Keratinocyte (primary cell): ENCODE measurements around the gene DGKD. TPM values are rescaled to one million over a fixed set of nuclear protein-coding genes. Genes with fewer than 3 reads are reported as not detected.

Experiments
- DNase-seq: peaks from one replicate; pipeline ENCODE4 v3.0.0-alpha.2; 2011; ENCODE audit warnings: low read depth, missing footprints, low spot score
- FAIRE-seq: peaks from 2 replicates; lab custom pipeline; 2011; peaks lifted over from hg19 to GRCh38; lab: Jason Lieb, UNC
- H2AFZ ChIP-seq: 2 replicates; pipeline ENCODE4 v1.6.0; 2012; ENCODE audit warnings: low read length, control low read depth, inconsistent platforms; ENCODE audit not compliant: control insufficient read depth
- H3K27ac ChIP-seq: 2 replicates; pipeline ENCODE4 v1.5.1; 2011; ENCODE audit warnings: low read length; ENCODE audit not compliant: control insufficient read depth, insufficient read depth
- H3K27me3 ChIP-seq: 3 replicates; pipeline ENCODE4 v1.6.0; 2011; ENCODE audit warnings: low read length; ENCODE audit not compliant: control insufficient read depth, insufficient read depth; ENCODE audit errors: extremely low read depth
- H3K36me3 ChIP-seq, 2 experiments: 2 replicates in 1 of 2; 3 replicates in 1 of 2; pipeline ENCODE4 v1.5.1; 2011; ENCODE audit warnings: low read length in 2 of 2, mild to moderate bottlenecking in 1 of 2; ENCODE audit not compliant: control insufficient read depth in 2 of 2, insufficient read depth in 2 of 2; ENCODE audit errors: extremely low read depth in 1 of 2
- H3K4me1 ChIP-seq: 3 replicates; pipeline ENCODE4 v1.5.1; 2011; ENCODE audit warnings: low read length; ENCODE audit not compliant: control insufficient read depth, insufficient read depth; ENCODE audit errors: extremely low read depth
- H3K4me2 ChIP-seq: 3 replicates; pipeline ENCODE4 v1.6.0; 2011; ENCODE audit warnings: low read depth, low read length; ENCODE audit not compliant: control insufficient read depth, insufficient read depth; ENCODE audit errors: extremely low read depth
- H3K4me3 ChIP-seq, 3 experiments: fragments of 200-600 bp in 1 of 3; sonication (generic) in 1 of 3; 2 replicates in 2 of 3; 3 replicates in 1 of 3; pipeline ENCODE4 v1.5.1; 2011 to 2016; ENCODE audit warnings: low read length in 3 of 3, mild to moderate bottlenecking in 3 of 3, control low read depth in 2 of 3, inconsistent platforms in 1 of 3, low read depth in 1 of 3, mixed read lengths in 1 of 3, mixed run types in 1 of 3, moderate library complexity in 1 of 3; ENCODE audit not compliant: control insufficient read depth in 2 of 3, insufficient read depth in 2 of 3; ENCODE audit errors: extremely low read depth in 1 of 3
- H3K79me2 ChIP-seq: 2 replicates; pipeline ENCODE4 v1.6.0; 2012; ENCODE audit warnings: low read length; ENCODE audit not compliant: control insufficient read depth, insufficient read depth
- H3K9ac ChIP-seq: 3 replicates; pipeline ENCODE4 v1.6.0; 2011; ENCODE audit warnings: low read length; ENCODE audit not compliant: control insufficient read depth, insufficient read depth; ENCODE audit errors: extremely low read depth
- H3K9me1 ChIP-seq: 3 replicates; pipeline ENCODE4 v1.6.0; 2011; ENCODE audit warnings: low read length; ENCODE audit not compliant: control insufficient read depth, insufficient read depth; ENCODE audit errors: extremely low read depth
- H3K9me3 ChIP-seq: 2 replicates; pipeline ENCODE4 v1.5.1; 2012; ENCODE audit warnings: low read depth, low read length; ENCODE audit not compliant: control insufficient read depth
- H4K20me1 ChIP-seq: 3 replicates; pipeline ENCODE4 v1.6.0; 2011; ENCODE audit warnings: low read length; ENCODE audit not compliant: control insufficient read depth, insufficient read depth; ENCODE audit errors: extremely low read depth
- EZH2 ChIP-seq: IDR thresholded peaks from one replicate; pipeline ENCODE4 v1.6.1; 2012; ENCODE audit warnings: inconsistent platforms, mild to moderate bottlenecking, low read length, moderate library complexity
- dilution Hi-C: fragments of 300-500 bp; cut with MboI; formaldehyde crosslinking; loops from one replicate; pipeline ENCODE4 v1.7.0; 2020; ENCODE audit warnings: low sequenced_read_pairs; ENCODE audit not compliant: extremely low pct_ligation_motif_present
- polyA plus RNA-seq, 5 experiments: library from polyadenylated mRNA; depleted of rRNA in 3 of 5; stranded (reverse) in 3 of 5; stranded (forward) in 1 of 5; unstranded in 1 of 5; fragments of >200 nt; gene quantifications; 1 replicate in 1 of 5; 2 replicates in 3 of 5; 3 replicates in 1 of 5; pipeline versions ENCODE4 v1.2.1 to v1.2.3, GENCODE V29; 2011 to 2012; ENCODE audit warnings: missing spikeins in 2 of 5, low read depth in 1 of 5, low replicate concordance in 1 of 5
- TF ChIP-seq, protein P1 (sequence below), 3 experiments: IDR thresholded peaks in 1 of 3; conservative IDR thresholded peaks in 1 of 3; optimal IDR thresholded peaks in 1 of 3; 2 replicates in 2 of 3; 3 replicates in 1 of 3; pipeline versions ENCODE3 to v1.5.1; 2011; ENCODE audit warnings: low read length in 3 of 3, mild to moderate bottlenecking in 3 of 3, moderate library complexity in 2 of 3, control low read depth in 1 of 3, inconsistent platforms in 1 of 3; ENCODE audit not compliant: insufficient read depth in 2 of 3; ENCODE audit errors: extremely low read depth in 1 of 3

Gene DGKD
- polyA plus RNA-seq, 1 donor (not counting 4 experiments of a cell fraction or from before 2014, with no cell fraction given): 6.1 TPM

DNA sequence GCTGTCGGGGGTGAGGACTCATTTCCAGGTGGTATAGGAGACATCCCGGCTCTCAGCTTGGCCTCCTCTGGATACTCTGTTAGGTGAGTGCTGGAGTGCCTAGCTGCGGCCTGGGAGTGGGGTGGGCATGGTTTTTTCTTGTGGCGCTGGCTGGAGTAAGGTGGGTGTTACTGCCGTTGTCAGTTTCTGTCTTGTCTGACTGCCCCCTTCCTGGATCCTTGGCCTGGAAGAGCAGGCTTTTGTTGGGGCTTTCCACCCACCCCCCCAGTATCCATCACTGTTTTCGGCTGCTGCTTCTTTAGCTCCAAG, 69.2 kb downstream of the DGKD start:
- no peak overlapping the region for H2AFZ ChIP-seq
- no peak overlapping the region for H3K4me2 ChIP-seq
- no peaks in the 10 kb centered on the region for H3K79me2 ChIP-seq
- no peak overlapping the region for H3K4me3 ChIP-seq
- H3K9me1 ChIP-seq: no peaks in the 10 kb centered on the region
- H3K27ac ChIP-seq: no peak overlapping the region
- peaks cover 7% of the 10 kb centered on the region for H3K4me1 ChIP-seq
- TF ChIP-seq EZH2: no peak
- TF ChIP-seq, protein P1, sequence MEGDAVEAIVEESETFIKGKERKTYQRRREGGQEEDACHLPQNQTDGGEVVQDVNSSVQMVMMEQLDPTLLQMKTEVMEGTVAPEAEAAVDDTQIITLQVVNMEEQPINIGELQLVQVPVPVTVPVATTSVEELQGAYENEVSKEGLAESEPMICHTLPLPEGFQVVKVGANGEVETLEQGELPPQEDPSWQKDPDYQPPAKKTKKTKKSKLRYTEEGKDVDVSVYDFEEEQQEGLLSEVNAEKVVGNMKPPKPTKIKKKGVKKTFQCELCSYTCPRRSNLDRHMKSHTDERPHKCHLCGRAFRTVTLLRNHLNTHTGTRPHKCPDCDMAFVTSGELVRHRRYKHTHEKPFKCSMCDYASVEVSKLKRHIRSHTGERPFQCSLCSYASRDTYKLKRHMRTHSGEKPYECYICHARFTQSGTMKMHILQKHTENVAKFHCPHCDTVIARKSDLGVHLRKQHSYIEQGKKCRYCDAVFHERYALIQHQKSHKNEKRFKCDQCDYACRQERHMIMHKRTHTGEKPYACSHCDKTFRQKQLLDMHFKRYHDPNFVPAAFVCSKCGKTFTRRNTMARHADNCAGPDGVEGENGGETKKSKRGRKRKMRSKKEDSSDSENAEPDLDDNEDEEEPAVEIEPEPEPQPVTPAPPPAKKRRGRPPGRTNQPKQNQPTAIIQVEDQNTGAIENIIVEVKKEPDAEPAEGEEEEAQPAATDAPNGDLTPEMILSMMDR (optimal IDR thresholded peaks at IDR 0.05 in 1 of 3, IDR thresholded peaks at IDR 0.05 in 1 of 3, conservative IDR thresholded peaks at IDR 0.05 in 1 of 3; ENCODE audit: extremely low read depth in 1 of 3, insufficient read depth in 2 of 3, low read length in 3 of 3): no peak
- peaks cover 4% of the 10 kb centered on the region for H3K9me3 ChIP-seq
- dilution Hi-C loops: no loop called here
- FAIRE-seq: no peak
- H3K27me3 ChIP-seq: no peaks in the 10 kb centered on the region
- H4K20me1 ChIP-seq: no peaks in the 10 kb centered on the region
- no peak for DNase-seq
- H3K9ac ChIP-seq: no peak overlapping the region
- no peaks in the 10 kb centered on the region for H3K36me3 ChIP-seq

GRCh38 chr2:233424154-233424951, 70.1 kb downstream of the DGKD start:
- Histone ChIP-seq H3K4me1 (peaks cover 5% of the 10 kb centered on the region), H3K4me2 (no peak overlapping the region), H2AFZ (no peak overlapping the region), H3K4me3 (no peak overlapping the region), H3K36me3 (no peaks in the 10 kb centered on the region), H4K20me1 (no peaks in the 10 kb centered on the region), H3K9me3 (peaks cover 4% of the 10 kb centered on the region), H3K9me1 (no peaks in the 10 kb centered on the region), H3K27ac (no peak overlapping the region), H3K79me2 (no peaks in the 10 kb centered on the region), H3K9ac (no peak overlapping the region), H3K27me3 (no peaks in the 10 kb centered on the region)
- dilution Hi-C loops: no loop called here
- FAIRE-seq (no peak), DNase-seq (no peak)
- TF ChIP-seq, protein P1 (optimal IDR thresholded peaks at IDR 0.05 in 1 of 3, IDR thresholded peaks at IDR 0.05 in 1 of 3, conservative IDR thresholded peaks at IDR 0.05 in 1 of 3; ENCODE audit: extremely low read depth in 1 of 3, insufficient read depth in 2 of 3, low read length in 3 of 3): no peak
- TF ChIP-seq EZH2: no peak
